H1 (cell line): Measurements from ENCODE around the gene AGBL5. TPM values are rescaled to one million over a fixed set of nuclear protein-coding genes. Genes with fewer than 3 reads are reported as not detected.

ENCODE experiments used
- CBX5 ChIP-seq: fragments of 300-800, 300-1000 bp; sonication (generic); IDR thresholded peaks from 2 replicates; pipeline ENCODE4 v1.7.1; 2016; ENCODE audit warnings: antibody characterized with exemption, low read length, low read depth
- EP300 ChIP-seq, 2 experiments: IDR thresholded peaks; 1 replicate in 1 of 2; 2 replicates in 1 of 2; pipeline ENCODE4 v1.6.1; 2011 to 2012; ENCODE audit warnings: low read depth in 2 of 2, low read length in 2 of 2, mild to moderate bottlenecking in 2 of 2, borderline replicate concordance in 1 of 2, inconsistent platforms in 1 of 2, moderate library complexity in 1 of 2
- HDAC6 ChIP-seq: IDR thresholded peaks from one replicate; pipeline ENCODE4 v1.7.1; 2012; ENCODE audit warnings: low read depth, mild to moderate bottlenecking, inconsistent platforms, low read length, moderate library complexity
- MAX ChIP-seq: IDR thresholded peaks from 2 replicates; pipeline ENCODE4 v1.6.1; 2012; ENCODE audit warnings: inconsistent platforms
- RBBP5 ChIP-seq: IDR thresholded peaks from 2 replicates; pipeline ENCODE4 v1.7.1; 2012; ENCODE audit warnings: low read depth, mild to moderate bottlenecking, inconsistent platforms, low read length, moderate library complexity, borderline replicate concordance
- RNF2 ChIP-seq: fragments of 200-900, 300-1000 bp; sonication (generic); IDR thresholded peaks from 2 replicates; pipeline ENCODE4 v1.7.1; 2016; ENCODE audit warnings: borderline replicate concordance, low read depth, mild to moderate bottlenecking, antibody characterized with exemption, low read length; ENCODE audit not compliant: poor library complexity, severe bottlenecking; ENCODE audit errors: missing control alignments
- SP2 ChIP-seq: IDR thresholded peaks from 2 replicates; pipeline ENCODE4 v1.6.1; 2012; ENCODE audit warnings: mild to moderate bottlenecking, low read length, inconsistent platforms
- TAF1 ChIP-seq: IDR thresholded peaks from 2 replicates; pipeline ENCODE4 v1.6.1; 2011; ENCODE audit warnings: mild to moderate bottlenecking, low read depth, low read length
- YY1 ChIP-seq: IDR thresholded peaks from 2 replicates; pipeline ENCODE4 v1.6.1; 2011; ENCODE audit warnings: low read depth, mild to moderate bottlenecking, low read length
- polyA plus RNA-seq, 7 experiments: library from polyadenylated mRNA; depleted of rRNA in 3 of 7; stranded (reverse) in 5 of 7; unstranded in 2 of 7; fragments of >200 nt in 5 of 7; fragments of 200-250 nt in 2 of 7; gene quantifications; 1 replicate in 5 of 7; 2 replicates in 1 of 7; 4 replicates in 1 of 7; pipeline versions ENCODE4 v1.2.1 to v1.2.3, GENCODE V29; 2011 to 2013; ENCODE audit warnings: missing spikeins in 2 of 7, mixed read lengths in 2 of 7
- total RNA-seq: library from RNA; stranded (reverse); fragmentation: NEBNext Ultra II Directional; extraction: Animal tissue kit (Norgen Biotek cat#: 25700); gene quantifications from 2 replicates; pipeline ENCODE4 v1.2.1, GENCODE V29; 2021

Gene AGBL5
- total and polyA plus RNA-seq, 2 of the 8 experiments (the other 6 are each of a cell fraction or from before 2014, with no cell fraction given) = 45.4 to 62.0 TPM

GRCh38 chr2:27006602-27007415, 44.7 kb upstream of the AGBL5 start (continued):
- TF ChIP-seq TAF1 = no peak
- no peak for TF ChIP-seq SP2
- no peak for TF ChIP-seq RNF2
- TF ChIP-seq EP300 (IDR thresholded peaks at IDR 0.05; ENCODE audit: borderline replicate concordance in 1 of 2, low read depth in 2 of 2, low read length in 2 of 2) = no peak
- TF ChIP-seq HDAC6 = no peak
- TF ChIP-seq YY1 = no peak
- TF ChIP-seq CBX5 = no peak
- no peak for TF ChIP-seq RBBP5
- no peak for TF ChIP-seq MAX
